Measurements from ENCODE around the gene FAM83B.

Gene FAM83B

GRCh38 chr6:54910921-54911320 is 64.3 kb downstream of the FAM83B start:
- no peak overlapping the region for H3K27ac ChIP-seq
- H3K27me3 ChIP-seq (ENCODE audit: insufficient read depth, low read depth, severe bottlenecking): peaks cover 13% of the 10 kb centered on the region
- no peaks in the 10 kb centered on the region for H3K9me3 ChIP-seq (ENCODE audit: severe bottlenecking)
- DNase-seq: no peak
- H3K4me3 ChIP-seq (ENCODE audit: low read depth, low read length): no peak overlapping the region
- H3K36me3 ChIP-seq: no peaks in the 10 kb centered on the region
- TF ChIP-seq CTCF (IDR thresholded peaks at IDR 0.05; ENCODE audit: low read depth, low read length): no peak

GRCh38 chr6:54913211-54913610 is 66.6 kb downstream of the FAM83B start:
- no peaks in the 10 kb centered on the region for H3K9me3 ChIP-seq (ENCODE audit: severe bottlenecking)
- no peak for DNase-seq
- no peaks in the 10 kb centered on the region for H3K36me3 ChIP-seq
- H3K27ac ChIP-seq: no peak overlapping the region
- peaks cover 20% of the 10 kb centered on the region for H3K27me3 ChIP-seq (ENCODE audit: insufficient read depth, low read depth, severe bottlenecking)
- no peak overlapping the region for H3K4me3 ChIP-seq (ENCODE audit: low read depth, low read length)
- TF ChIP-seq CTCF (IDR thresholded peaks at IDR 0.05; ENCODE audit: low read depth, low read length): no peak

GRCh38 chr6:54916858-54917257 is 70.3 kb downstream of the FAM83B start:
- no peak for TF ChIP-seq CTCF (IDR thresholded peaks at IDR 0.05; ENCODE audit: low read depth, low read length)
- Histone ChIP-seq H3K36me3 (no peaks in the 10 kb centered on the region), H3K4me3 (ENCODE audit: low read depth, low read length) (no peak overlapping the region), H3K27ac (no peak overlapping the region), H3K9me3 (ENCODE audit: severe bottlenecking) (no peaks in the 10 kb centered on the region), H3K27me3 (ENCODE audit: insufficient read depth, low read depth, severe bottlenecking) (peaks cover 17% of the 10 kb centered on the region)
- DNase-seq: no peak

GRCh38 chr6:54920628-54921027 is 74.1 kb downstream of the FAM83B start:
- no peak for TF ChIP-seq CTCF (IDR thresholded peaks at IDR 0.05; ENCODE audit: low read depth, low read length)
- Histone ChIP-seq H3K9me3 (ENCODE audit: severe bottlenecking) (no peaks in the 10 kb centered on the region), H3K4me3 (ENCODE audit: low read depth, low read length) (no peak overlapping the region), H3K27me3 (ENCODE audit: insufficient read depth, low read depth, severe bottlenecking) (peaks cover 22% of the 10 kb centered on the region), H3K27ac (no peak overlapping the region), H3K36me3 (no peaks in the 10 kb centered on the region)
- no peak for DNase-seq

GRCh38 chr6:54921891-54922290 is 75.3 kb downstream of the FAM83B start:
- Histone ChIP-seq H3K27me3 (ENCODE audit: insufficient read depth, low read depth, severe bottlenecking) (peaks cover 13% of the 10 kb centered on the region), H3K9me3 (ENCODE audit: severe bottlenecking) (no peaks in the 10 kb centered on the region), H3K4me3 (ENCODE audit: low read depth, low read length) (no peak overlapping the region), H3K27ac (no peak overlapping the region), H3K36me3 (no peaks in the 10 kb centered on the region)
- no peak for TF ChIP-seq CTCF (IDR thresholded peaks at IDR 0.05; ENCODE audit: low read depth, low read length)
- DNase-seq: no peak

- H3K27ac ChIP-seq: no peak overlapping the region
- TF ChIP-seq CTCF (IDR thresholded peaks at IDR 0.05; ENCODE audit: low read depth, low read length): no peak
- peaks cover 8% of the 10 kb centered on the region for H3K9me3 ChIP-seq (ENCODE audit: severe bottlenecking)
- H3K4me3 ChIP-seq (ENCODE audit: low read depth, low read length): no peak overlapping the region
- no peaks in the 10 kb centered on the region for H3K36me3 ChIP-seq
- no peak for DNase-seq
- H3K27me3 ChIP-seq (ENCODE audit: insufficient read depth, low read depth, severe bottlenecking): peaks cover 9% of the 10 kb centered on the region
Measured at GRCh38 chr6:54929245-54929909, 82.8 kb downstream of the FAM83B start.

Measured in WERI-Rb-1 (cell line).